B cell (primary cell): ENCODE data around the gene SYNE1. TPM values are rescaled to one million over a fixed set of nuclear protein-coding genes. Genes with fewer than 3 reads are reported as not detected.

Experiments used
- ATAC-seq: fragments of 200-7000 bp; cut with Tn5 transposase; one replicate; pipeline ENCODE4 v1.10.0; 2021; ENCODE audit warnings: low read depth, mild to moderate bottlenecking, moderate number of reproducible peaks, moderate library complexity
- CTCF ChIA-PET: fragments of 350-600 bp; sonication (Branson Sonifier 250); formaldehyde crosslinking; loops from one replicate; lab custom pipeline; 2021; ENCODE audit warnings: antibody characterized with exemption, inconsistent platforms; lab: Charles Lee
- POLR2A ChIA-PET: fragments of 350-600 bp; sonication (Branson Sonifier 250); formaldehyde crosslinking; loops from one replicate; lab custom pipeline; 2021; ENCODE audit warnings: antibody characterized with exemption; lab: Charles Lee
- DNase-seq: peaks from one replicate; pipeline ENCODE4 v3.0.0; 2013
- H2AFZ ChIP-seq: 2 replicates; pipeline ENCODE4 v1.6.1; 2012; ENCODE audit warnings: mild to moderate bottlenecking, low read depth, low read length; ENCODE audit not compliant: insufficient read depth, poor library complexity, severe bottlenecking
- H3K27ac ChIP-seq, 2 donors: 1 replicate in 1 of 2; 2 replicates in 1 of 2; pipeline ENCODE4 v1.5.1; 2012 to 2013; ENCODE audit warnings: low read length in 2 of 2, mild to moderate bottlenecking in 2 of 2, moderate library complexity in 1 of 2
- H3K27me3 ChIP-seq, 4 experiments: fragments of 200-600 bp in 1 of 4; sonication (generic) in 1 of 4; replicated peaks in 1 of 4; 1 replicate in 2 of 4; 2 replicates in 2 of 4; pipeline versions ENCODE4 v1.6.1 to v1.7.0; 2013 to 2016; ENCODE audit warnings: low read length in 3 of 4, mild to moderate bottlenecking in 2 of 4, mixed read lengths in 1 of 4, moderate library complexity in 1 of 4; ENCODE audit not compliant: insufficient read depth in 4 of 4, control insufficient read depth in 3 of 4; ENCODE audit errors: control extremely low read depth in 1 of 4
- H3K36me3 ChIP-seq, 2 experiments: replicated peaks in 1 of 2; 1 replicate in 1 of 2; 2 replicates in 1 of 2; pipeline versions ENCODE4 v1.6.1 to v1.7.1; 2013; ENCODE audit warnings: low read length in 1 of 2; ENCODE audit not compliant: insufficient read depth in 2 of 2, control insufficient read depth in 1 of 2; ENCODE audit errors: control extremely low read depth in 1 of 2, extremely low read depth in 1 of 2
- H3K4me1 ChIP-seq, 2 donors: fragments of 200-600 bp in 1 of 2; sonication (generic) in 1 of 2; 1 replicate in 1 of 2; 2 replicates in 1 of 2; pipeline versions ENCODE4 v1.5.1 to v1.6.1; 2013 to 2017; ENCODE audit warnings: low read length in 2 of 2; ENCODE audit not compliant: control insufficient read depth in 2 of 2, insufficient read depth in 2 of 2
- H3K4me2 ChIP-seq: replicated peaks from 2 replicates; pipeline ENCODE3; 2012; ENCODE audit warnings: mild to moderate bottlenecking, low read depth, low read length; ENCODE audit not compliant: poor library complexity, severe bottlenecking
- H3K4me3 ChIP-seq, 5 experiments: fragments of 200-600 bp in 1 of 5; sonication (generic) in 1 of 5; 1 replicate in 3 of 5; 2 replicates in 2 of 5; pipeline versions ENCODE4 v1.5.1 to v1.7.0; 2011 to 2016; ENCODE audit warnings: low read length in 4 of 5, mild to moderate bottlenecking in 4 of 5, low read depth in 2 of 5, control low read depth in 1 of 5, moderate library complexity in 1 of 5; ENCODE audit not compliant: insufficient read depth in 1 of 5; ENCODE audit errors: control extremely low read depth in 1 of 5, extremely low read depth in 1 of 5
- H3K79me2 ChIP-seq: fragments of 200-600 bp; sonication (generic); one replicate; pipeline ENCODE4 v1.6.0; 2016; ENCODE audit warnings: low read length; ENCODE audit not compliant: control insufficient read depth, insufficient read depth
- H3K9ac ChIP-seq: fragments of 200-600 bp; sonication (generic); 2 replicates; pipeline ENCODE4 v1.6.1; 2017; ENCODE audit warnings: mild to moderate bottlenecking, low read length, moderate library complexity
- H3K9me3 ChIP-seq, 3 donors: one replicate each; pipeline versions ENCODE4 v1.6.1 to v1.7.1; 2013; ENCODE audit warnings: low read length in 2 of 3; ENCODE audit not compliant: control insufficient read depth in 2 of 3, insufficient read depth in 1 of 3; ENCODE audit errors: control extremely low read depth in 1 of 3
- H4K20me1 ChIP-seq: 2 replicates; pipeline ENCODE4 v1.6.0; 2012; ENCODE audit warnings: mild to moderate bottlenecking, low read length; ENCODE audit not compliant: insufficient read depth, control insufficient read depth, poor library complexity, severe bottlenecking
- H3K27ac Mint-ChIP-seq: one replicate; pipeline ENCODE4 v1.8.0; 2021; ENCODE audit warnings: mixed read lengths
- H3K27me3 Mint-ChIP-seq: one replicate; pipeline ENCODE4 v1.8.0; 2021; ENCODE audit warnings: mixed read lengths
- H3K4me1 Mint-ChIP-seq: one replicate; pipeline ENCODE4 v1.8.0; 2021; ENCODE audit warnings: mixed read lengths
- H3K4me3 Mint-ChIP-seq: one replicate; pipeline ENCODE4 v1.8.0; 2021; ENCODE audit warnings: mixed read lengths
- H3K9me3 Mint-ChIP-seq: one replicate; pipeline ENCODE4 v1.8.0; 2022; ENCODE audit warnings: mixed read lengths; ENCODE audit not compliant: insufficient read depth
- EZH2 ChIP-seq: IDR thresholded peaks from 2 replicates; pipeline ENCODE4 v1.6.1; 2012; ENCODE audit warnings: borderline replicate concordance, low read depth, mild to moderate bottlenecking, moderate library complexity, low read length; ENCODE audit not compliant: insufficient read depth, poor library complexity, severe bottlenecking
- WGBS: methylation state at CpG from one replicate; pipeline ENCODE4 v1.1.5; 2013; ENCODE audit warnings: missing lambda C conversion rate; ENCODE audit not compliant: insufficient coverage; 5-methylcytosine and 5-hydroxymethylcytosine counted together
- intact Hi-C: fragments of 100-400 bp; cut with micrococcal nuclease; formaldehyde crosslinking; loops from one replicate; pipeline ENCODE4 v1.10.0; 2022
- polyA plus RNA-seq: library from polyadenylated mRNA; depleted of rRNA; stranded (reverse); fragments of >200 nt; gene quantifications from 2 replicates; pipeline ENCODE4 v1.2.3, GENCODE V29; 2012
- total RNA-seq, 2 donors: library from RNA; stranded (reverse); fragments of 120-200 nt in 1 of 2; gene quantifications; 1 replicate in 1 of 2; 2 replicates in 1 of 2; pipeline versions ENCODE4 v1.2.3 to v1.2.4, GENCODE V29; 2013 to 2022
- TF ChIP-seq, protein P1 (sequence below): fragments of 200-600 bp; IDR thresholded peaks from one replicate; pipeline ENCODE4 v1.8.0; 2022; ENCODE audit warnings: antibody characterized with exemption, mild to moderate bottlenecking

Gene SYNE1
- total and polyA plus RNA-seq, 2 donors (not counting 1 experiment from before 2014, with no cell fraction given), result 49.2 to 108 TPM

DNA sequence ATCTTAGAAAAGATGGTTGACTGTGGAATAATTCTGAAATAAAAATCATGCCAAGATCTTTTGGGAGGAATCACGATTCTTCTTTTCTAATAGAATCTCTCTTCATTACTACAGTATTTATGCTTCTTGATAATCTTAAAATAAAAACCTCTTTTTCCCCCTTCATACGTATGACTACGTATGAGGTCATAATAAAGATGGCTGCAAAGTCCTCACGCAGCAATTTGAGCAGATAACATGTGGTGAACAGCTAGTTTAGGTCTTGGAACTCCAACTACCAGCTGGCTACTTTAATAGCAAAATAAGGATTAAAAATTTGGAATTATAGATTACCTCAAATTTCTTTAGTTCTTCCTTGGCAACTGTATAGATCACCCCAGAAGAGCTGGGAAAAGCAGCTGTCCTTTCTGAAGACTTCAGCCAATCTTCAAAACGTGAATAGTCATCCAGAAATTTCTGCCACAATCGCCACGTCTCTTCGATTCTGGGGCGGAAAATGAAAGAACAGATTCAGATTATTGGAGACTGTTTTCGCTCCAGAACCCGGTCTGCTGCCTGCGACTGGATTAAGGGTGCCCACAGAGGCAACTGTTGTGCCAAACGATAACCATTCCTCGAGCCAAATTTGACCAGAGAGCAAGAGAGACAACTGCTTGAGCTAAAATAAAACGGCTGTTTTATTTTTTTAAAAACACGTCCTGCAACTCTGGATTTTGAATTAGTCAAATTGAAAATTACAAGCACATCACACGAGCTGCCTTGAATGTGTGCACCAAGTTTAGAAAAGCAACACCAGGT lies 482.4 kb downstream of the SYNE1 start:
- Histone ChIP-seq H2AFZ (no peak overlapping the region), H3K79me2 (no peaks in the 10 kb centered on the region), H3K9ac (no peak overlapping the region), H3K27me3 (no peaks in the 10 kb centered on the region), H3K4me2 (no peak overlapping the region), H4K20me1 (no peaks in the 10 kb centered on the region), H3K27ac (no peak overlapping the region), H3K9me3 (no peaks in the 10 kb centered on the region), H3K4me3 (no peak overlapping the region), H3K4me1 (no peaks in the 10 kb centered on the region), H3K36me3 (peaks cover 12 to 80% of the 10 kb centered on the region in 2 experiments)
- H3K27me3 Mint-ChIP-seq, result no peaks in the 10 kb centered on the region
- TF ChIP-seq, protein P1, sequence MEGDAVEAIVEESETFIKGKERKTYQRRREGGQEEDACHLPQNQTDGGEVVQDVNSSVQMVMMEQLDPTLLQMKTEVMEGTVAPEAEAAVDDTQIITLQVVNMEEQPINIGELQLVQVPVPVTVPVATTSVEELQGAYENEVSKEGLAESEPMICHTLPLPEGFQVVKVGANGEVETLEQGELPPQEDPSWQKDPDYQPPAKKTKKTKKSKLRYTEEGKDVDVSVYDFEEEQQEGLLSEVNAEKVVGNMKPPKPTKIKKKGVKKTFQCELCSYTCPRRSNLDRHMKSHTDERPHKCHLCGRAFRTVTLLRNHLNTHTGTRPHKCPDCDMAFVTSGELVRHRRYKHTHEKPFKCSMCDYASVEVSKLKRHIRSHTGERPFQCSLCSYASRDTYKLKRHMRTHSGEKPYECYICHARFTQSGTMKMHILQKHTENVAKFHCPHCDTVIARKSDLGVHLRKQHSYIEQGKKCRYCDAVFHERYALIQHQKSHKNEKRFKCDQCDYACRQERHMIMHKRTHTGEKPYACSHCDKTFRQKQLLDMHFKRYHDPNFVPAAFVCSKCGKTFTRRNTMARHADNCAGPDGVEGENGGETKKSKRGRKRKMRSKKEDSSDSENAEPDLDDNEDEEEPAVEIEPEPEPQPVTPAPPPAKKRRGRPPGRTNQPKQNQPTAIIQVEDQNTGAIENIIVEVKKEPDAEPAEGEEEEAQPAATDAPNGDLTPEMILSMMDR, result no peak
- no peak for TF ChIP-seq EZH2
- H3K4me1 Mint-ChIP-seq, result no peaks in the 10 kb centered on the region
- no peak for ATAC-seq
- CTCF ChIA-PET, result interaction anchor here (2.1 kb wide), 1 partner anchor 13 kb away, joined by 4 read pairs; no protein-coding TSS in a partner anchor
- 94% methylated on average over 13 of the region's 17 CpGs for WGBS
- no peak overlapping the region for H3K27ac Mint-ChIP-seq
- H3K4me3 Mint-ChIP-seq, result no peak overlapping the region
- no peak for DNase-seq
- intact Hi-C loops, result no loop called here
- POLR2A ChIA-PET, result no interaction called here
- no peaks in the 10 kb centered on the region for H3K9me3 Mint-ChIP-seq

DNA sequence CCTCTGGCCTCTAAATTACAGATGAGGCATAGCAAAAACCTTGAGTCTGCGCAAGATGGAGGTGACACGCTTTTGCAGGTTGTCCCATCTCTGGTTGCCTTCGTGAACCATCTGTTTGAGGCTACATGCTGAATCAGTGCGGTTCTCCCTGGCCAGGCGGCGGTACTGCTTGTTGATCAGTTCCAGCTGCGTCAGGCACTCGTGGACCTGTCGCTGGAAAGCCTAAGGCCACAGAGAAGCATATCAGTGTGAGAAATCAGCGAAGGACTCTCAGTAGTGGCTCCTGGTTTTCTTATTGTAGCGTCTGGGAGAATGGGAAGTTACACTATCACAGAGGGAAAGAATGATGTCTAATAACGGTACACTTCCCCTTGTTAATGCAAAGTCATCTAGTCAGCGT lies 485.2 kb downstream of the SYNE1 start:
- H2AFZ ChIP-seq, result no peak overlapping the region
- Mint-ChIP-seq H3K27me3 (no peaks in the 10 kb centered on the region), H3K9me3 (no peaks in the 10 kb centered on the region), H3K27ac (no peak overlapping the region), H3K4me1 (no peaks in the 10 kb centered on the region), H3K4me3 (no peak overlapping the region)
- no peak for TF ChIP-seq EZH2
- TF ChIP-seq, protein P1, result no peak
- H3K27me3 ChIP-seq, result no peaks in the 10 kb centered on the region
- POLR2A ChIA-PET, result no interaction called here
- H3K79me2 ChIP-seq, result no peaks in the 10 kb centered on the region
- no peaks in the 10 kb centered on the region for H4K20me1 ChIP-seq
- H3K4me1 ChIP-seq, result no peaks in the 10 kb centered on the region
- DNase-seq (no peak), ATAC-seq (no peak)
- H3K9me3 ChIP-seq, result no peaks in the 10 kb centered on the region
- H3K36me3 ChIP-seq, result peaks cover 18 to 94% of the 10 kb centered on the region in 2 experiments
- H3K4me3 ChIP-seq, result no peak overlapping the region
- 69% methylated on average over 9 of the region's 13 CpGs for WGBS
- no peak overlapping the region for H3K9ac ChIP-seq
- CTCF ChIA-PET, result no interaction called here
- H3K27ac ChIP-seq, result no peak overlapping the region
- no peak overlapping the region for H3K4me2 ChIP-seq
- intact Hi-C loops, result no loop called here
